Skeletal muscle tissue (tissue), 4 donors: Measurements from ENCODE around the gene ARFGAP2. TPM values are rescaled to one million over a fixed set of nuclear protein-coding genes. Genes with fewer than 3 reads are reported as not detected.

ENCODE experiments used
- H3K27ac ChIP-seq: one replicate; pipeline ENCODE4 v1.7.0; 2013; ENCODE audit warnings: mild to moderate bottlenecking, low read depth, low read length, inconsistent platforms
- H3K27me3 ChIP-seq, 3 donors: one replicate each; pipeline ENCODE4 v1.7.0; 2013; ENCODE audit warnings: low read length in 3 of 3; ENCODE audit not compliant: control insufficient read depth in 3 of 3, insufficient read depth in 3 of 3
- H3K36me3 ChIP-seq, 3 donors: one replicate each; pipeline ENCODE4 v1.7.0; 2013; ENCODE audit warnings: low read length in 3 of 3; ENCODE audit not compliant: control insufficient read depth in 3 of 3, insufficient read depth in 3 of 3
- H3K4me1 ChIP-seq, 3 donors: one replicate each; pipeline ENCODE4 v1.7.0; 2013; ENCODE audit warnings: low read length in 3 of 3, mild to moderate bottlenecking in 3 of 3; ENCODE audit not compliant: control insufficient read depth in 3 of 3, insufficient read depth in 3 of 3
- H3K4me3 ChIP-seq, 3 donors: one replicate each; pipeline ENCODE4 v1.7.0; 2013; ENCODE audit warnings: low read length in 3 of 3
- H3K9ac ChIP-seq, 3 donors: one replicate each; pipeline ENCODE4 v1.7.0; 2013; ENCODE audit warnings: low read length in 3 of 3, mild to moderate bottlenecking in 3 of 3, moderate library complexity in 2 of 3, low read depth in 1 of 3
- H3K9me3 ChIP-seq, 3 donors: one replicate each; pipeline ENCODE4 v1.7.0; 2013; ENCODE audit warnings: low read length in 3 of 3; ENCODE audit not compliant: control insufficient read depth in 3 of 3
- total RNA-seq: library from RNA; depleted of rRNA; stranded (reverse); fragments of >200 nt; gene quantifications from one replicate; pipeline ENCODE4 v1.2.3, GENCODE V29; 2014
- donor health status: Osteomylitis.

The ARFGAP2 gene
- total RNA-seq, 1 donor from 2014 or later = 105 TPM

DNA sequence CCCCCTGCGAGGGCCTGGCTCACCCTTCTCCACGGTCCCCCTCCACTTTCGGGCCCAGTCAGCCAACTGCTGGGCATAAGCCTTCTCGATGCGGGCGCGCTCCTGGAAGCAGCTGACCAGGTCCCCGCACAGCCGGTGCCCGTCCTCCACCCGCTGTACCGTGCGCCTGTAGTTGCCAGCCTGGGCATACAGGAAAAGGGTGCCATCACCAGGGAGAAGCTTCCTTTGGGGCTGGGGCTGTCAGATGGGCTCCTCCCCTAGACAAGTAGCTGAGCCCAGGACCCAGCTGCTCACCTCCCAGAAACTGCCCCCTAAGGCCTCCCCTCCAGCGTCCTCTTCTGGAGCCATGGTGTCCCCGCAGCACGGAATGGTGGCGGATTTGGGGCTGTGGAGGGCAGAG lies 5.7 kb upstream of the ARFGAP2 start:
- Histone ChIP-seq H3K27me3 (no peaks in the 10 kb centered on the region), H3K4me3 (peak overlapping the region; percentile 70 to 83 (median 82)), H3K9me3 (no peaks in the 10 kb centered on the region), H3K4me1 (peaks cover 71 to 84% (median 72%) of the 10 kb centered on the region in 3 donors), H3K9ac (peak overlapping the region; percentile 87 to 100 (median 93)), H3K27ac (peak overlapping the region; percentile 99), H3K36me3 (peaks cover 36 to 53% (median 39%) of the 10 kb centered on the region in 3 donors)

DNA sequence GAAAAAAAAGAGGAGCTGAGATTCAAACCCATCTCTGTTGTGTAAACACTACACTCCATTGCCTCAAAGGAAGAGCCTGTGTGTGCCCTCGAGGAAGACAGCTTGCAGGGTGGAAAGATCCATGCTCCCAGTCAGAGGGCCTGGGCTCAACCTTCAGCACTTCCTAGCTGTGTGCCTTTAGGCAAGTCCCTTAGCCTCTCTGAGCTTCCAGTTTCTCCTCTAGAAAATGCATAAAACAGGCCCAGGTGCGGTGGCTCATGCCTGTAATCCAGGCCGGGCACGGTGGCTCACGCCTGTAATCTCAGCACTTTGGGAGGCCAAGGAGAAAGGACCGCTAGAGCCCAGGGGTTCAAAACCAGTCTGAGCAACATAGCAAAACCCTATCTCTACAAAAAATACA lies 4.6 kb upstream of the ARFGAP2 start:
- Histone ChIP-seq H3K4me3 (peak overlapping the region; percentile 70 to 83 (median 82)), H3K27me3 (no peaks in the 10 kb centered on the region), H3K9ac (peak overlapping the region in 2 of 3 donors; percentile 93 to 100), H3K9me3 (no peaks in the 10 kb centered on the region), H3K27ac (peak overlapping the region; percentile 99), H3K4me1 (peaks cover 69 to 85% (median 70%) of the 10 kb centered on the region in 3 donors), H3K36me3 (peaks cover 37 to 57% (median 39%) of the 10 kb centered on the region in 3 donors)

DNA sequence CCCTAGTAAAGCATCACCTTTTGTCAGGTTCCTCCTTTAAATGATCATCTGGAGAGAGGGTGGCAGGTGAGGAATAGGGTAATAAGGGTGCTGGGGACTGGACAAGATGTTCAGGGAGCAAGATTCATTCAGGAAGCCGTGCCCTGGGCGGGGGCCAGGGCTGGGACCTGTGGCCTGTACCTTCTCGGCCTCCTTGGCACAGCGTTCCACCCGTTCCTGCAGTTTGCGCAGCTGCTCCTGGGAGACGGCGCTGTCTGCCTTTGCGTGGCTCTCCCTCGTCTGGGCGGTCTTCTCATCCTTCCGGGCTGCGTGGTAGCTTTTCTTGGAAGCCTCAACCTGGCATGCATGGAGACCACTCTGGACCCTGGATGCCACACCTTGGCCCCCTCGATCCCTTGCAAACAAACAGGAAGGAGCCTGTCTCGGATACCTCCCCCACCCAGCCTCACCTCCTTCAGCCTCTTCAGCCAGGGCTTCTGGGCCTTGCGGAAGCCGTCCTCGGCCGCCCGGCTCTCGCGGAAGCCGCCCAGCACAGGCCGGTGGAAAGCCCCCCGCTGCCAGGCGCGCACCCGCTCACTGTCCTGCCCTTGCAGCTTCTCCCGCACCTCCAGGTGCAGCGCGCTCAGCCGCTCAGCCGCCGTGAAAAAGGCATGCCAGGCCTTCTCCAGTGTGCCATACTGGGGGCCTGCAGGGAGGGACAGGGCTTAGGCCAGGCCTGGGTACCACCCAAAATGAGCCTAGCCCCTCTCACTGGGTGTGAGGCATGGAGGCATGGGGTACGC lies 3.5 kb upstream of the ARFGAP2 start:
- H3K27ac ChIP-seq = peak overlapping the region; percentile 99
- H3K4me3 ChIP-seq = peak overlapping the region in 2 of 3 donors; percentile 22 to 68
- H3K9me3 ChIP-seq = no peaks in the 10 kb centered on the region
- peaks cover 80 to 91% (median 80%) of the 10 kb centered on the region in 3 donors for H3K4me1 ChIP-seq
- no peaks in the 10 kb centered on the region for H3K27me3 ChIP-seq
- peak overlapping the region in 2 of 3 donors; percentile 93 to 100 for H3K9ac ChIP-seq
- peaks cover 45 to 67% (median 47%) of the 10 kb centered on the region in 3 donors for H3K36me3 ChIP-seq

DNA sequence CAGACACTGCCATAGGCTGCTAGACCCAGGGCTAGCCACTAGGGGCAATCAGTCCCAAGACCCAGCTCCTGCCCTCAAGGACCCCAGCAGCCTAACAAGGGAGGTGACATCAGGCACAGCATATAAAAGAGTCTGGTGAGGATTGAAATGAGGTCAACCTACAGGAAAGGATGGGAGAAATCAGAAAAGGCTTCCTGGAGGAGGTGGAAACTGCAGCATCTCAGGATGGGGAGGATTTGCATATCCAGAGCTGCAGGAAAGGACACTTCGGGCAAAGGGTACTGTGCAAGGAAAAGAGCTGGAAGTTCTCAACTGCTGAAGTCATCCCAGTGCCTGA lies 2.9 kb upstream of the ARFGAP2 start:
- H3K4me1 ChIP-seq = peaks cover 82 to 91% (median 82%) of the 10 kb centered on the region in 3 donors
- H3K9ac ChIP-seq = peak overlapping the region; percentile 1 to 100 (median 45)
- H3K4me3 ChIP-seq = peak overlapping the region in 2 of 3 donors; percentile 22 to 45
- H3K36me3 ChIP-seq = peaks cover 51 to 70% (median 52%) of the 10 kb centered on the region in 3 donors
- H3K27me3 ChIP-seq = no peaks in the 10 kb centered on the region
- peak overlapping the region; percentile 99 for H3K27ac ChIP-seq
- H3K9me3 ChIP-seq = no peaks in the 10 kb centered on the region

DNA sequence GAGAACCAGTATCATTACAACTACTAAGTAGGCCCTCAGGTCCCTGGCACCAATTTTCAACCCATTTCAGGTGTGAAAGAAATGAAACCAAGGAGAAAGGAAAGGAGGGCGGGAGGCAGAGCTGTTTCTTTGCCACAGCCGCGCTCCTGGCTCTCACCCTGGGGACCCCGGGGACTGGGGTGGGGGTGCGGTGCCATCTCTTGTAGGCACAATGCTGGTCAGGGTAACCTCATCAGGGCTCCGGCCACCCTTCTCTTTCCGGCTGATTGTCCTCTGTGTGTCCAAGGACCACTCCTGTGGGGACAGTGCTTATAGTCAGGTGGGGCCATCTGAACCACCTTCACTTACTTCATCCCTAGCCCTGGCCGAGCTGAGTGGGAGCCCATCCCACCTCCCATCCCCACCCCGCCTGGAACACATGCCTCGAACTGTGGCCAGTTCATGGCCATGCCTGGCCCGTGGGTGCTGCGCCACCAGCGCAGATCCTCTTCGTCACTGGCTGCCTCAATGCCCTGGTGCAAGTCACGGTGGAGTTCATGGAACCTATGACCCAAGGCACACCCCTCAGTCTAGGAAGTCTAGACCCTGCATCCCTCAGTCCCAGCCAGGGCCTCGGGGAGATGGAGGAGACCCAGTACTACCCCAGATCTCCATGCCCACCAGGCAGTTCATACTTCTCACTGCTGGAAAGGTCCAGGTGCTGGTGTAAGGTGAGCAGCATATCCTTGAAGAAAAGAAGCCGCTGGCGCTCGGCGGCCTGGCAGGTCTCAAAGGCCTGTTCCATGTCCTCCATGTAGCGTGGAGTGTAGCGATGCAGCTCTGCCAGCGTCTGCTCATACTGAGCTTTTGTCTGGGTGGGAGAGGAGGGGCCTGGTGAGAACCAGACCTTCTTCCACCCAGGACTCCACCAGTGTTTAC lies 2.3 kb upstream of the ARFGAP2 start:
- H3K4me1 ChIP-seq = peaks cover 77 to 87% (median 81%) of the 10 kb centered on the region in 3 donors
- no peaks in the 10 kb centered on the region for H3K9me3 ChIP-seq
- peak overlapping the region in 1 of 3 donors; percentile 49 for H3K4me3 ChIP-seq
- H3K9ac ChIP-seq = peak overlapping the region; percentile 23 to 100 (median 45)
- H3K27me3 ChIP-seq = no peaks in the 10 kb centered on the region
- H3K27ac ChIP-seq = peak overlapping the region; percentile 99
- peaks cover 52 to 66% (median 53%) of the 10 kb centered on the region in 3 donors for H3K36me3 ChIP-seq

DNA sequence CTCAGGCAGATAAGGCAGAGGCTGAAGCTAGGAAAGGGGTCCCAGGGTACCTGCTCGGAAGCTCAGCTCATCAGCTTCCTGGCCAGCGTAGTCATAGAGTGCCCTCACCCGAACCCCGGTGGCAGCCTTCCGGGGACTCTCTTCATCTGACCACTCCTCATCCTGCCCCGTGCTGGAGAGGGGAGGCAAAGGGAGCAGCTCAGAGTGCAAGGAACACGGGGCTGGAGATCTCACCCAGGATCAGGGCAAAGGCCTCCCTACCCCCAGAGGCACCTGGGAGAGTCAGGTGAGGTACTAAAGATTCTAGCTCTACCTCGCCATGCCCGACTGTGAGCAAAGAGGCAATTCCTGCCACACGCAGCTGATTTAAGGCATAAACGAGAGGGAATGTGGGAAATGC lies 1.6 kb upstream of the ARFGAP2 start:
- H3K27me3 ChIP-seq = no peaks in the 10 kb centered on the region

DNA sequence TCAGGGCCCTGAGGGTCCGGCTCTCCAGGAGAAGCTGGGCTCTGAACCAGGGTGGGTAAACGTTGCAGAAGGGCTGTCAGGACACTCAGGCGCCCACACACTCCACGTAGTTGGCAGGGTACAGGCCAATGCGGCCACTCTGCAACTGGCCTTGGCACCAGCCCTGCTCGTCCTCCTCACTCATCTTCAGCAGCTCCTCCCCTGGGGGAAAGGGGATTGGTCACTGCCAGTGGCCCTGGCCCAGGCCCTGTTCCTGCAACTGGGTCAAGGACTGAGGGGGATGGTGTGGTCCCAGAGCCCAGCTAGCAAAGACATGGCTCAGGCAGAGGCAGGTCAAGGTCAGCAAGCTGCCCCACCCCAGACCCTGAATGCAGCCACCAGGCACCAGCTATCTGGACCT lies 1.2 kb upstream of the ARFGAP2 start:
- H3K9me3 ChIP-seq = no peaks in the 10 kb centered on the region
- no peaks in the 10 kb centered on the region for H3K27me3 ChIP-seq
- H3K4me3 ChIP-seq = peak overlapping the region; percentile 12 to 78 (median 69)
- H3K36me3 ChIP-seq = peaks cover 63 to 76% (median 65%) of the 10 kb centered on the region in 3 donors
- peak overlapping the region; percentile 99 for H3K27ac ChIP-seq
- peak overlapping the region; percentile 78 to 100 (median 87) for H3K9ac ChIP-seq
- H3K4me1 ChIP-seq = peaks cover 82 to 91% (median 84%) of the 10 kb centered on the region in 3 donors

More for the DNA sequence above, 1.6 kb upstream of the ARFGAP2 start:
- peaks cover 58 to 71% (median 60%) of the 10 kb centered on the region in 3 donors for H3K36me3 ChIP-seq
- H3K9me3 ChIP-seq = no peaks in the 10 kb centered on the region
- peak overlapping the region; percentile 99 for H3K27ac ChIP-seq
- H3K4me1 ChIP-seq = peaks cover 79 to 88% (median 82%) of the 10 kb centered on the region in 3 donors
- peak overlapping the region in 1 of 3 donors; percentile 78 for H3K4me3 ChIP-seq
- peak overlapping the region; percentile 78 to 100 (median 87) for H3K9ac ChIP-seq

DNA sequence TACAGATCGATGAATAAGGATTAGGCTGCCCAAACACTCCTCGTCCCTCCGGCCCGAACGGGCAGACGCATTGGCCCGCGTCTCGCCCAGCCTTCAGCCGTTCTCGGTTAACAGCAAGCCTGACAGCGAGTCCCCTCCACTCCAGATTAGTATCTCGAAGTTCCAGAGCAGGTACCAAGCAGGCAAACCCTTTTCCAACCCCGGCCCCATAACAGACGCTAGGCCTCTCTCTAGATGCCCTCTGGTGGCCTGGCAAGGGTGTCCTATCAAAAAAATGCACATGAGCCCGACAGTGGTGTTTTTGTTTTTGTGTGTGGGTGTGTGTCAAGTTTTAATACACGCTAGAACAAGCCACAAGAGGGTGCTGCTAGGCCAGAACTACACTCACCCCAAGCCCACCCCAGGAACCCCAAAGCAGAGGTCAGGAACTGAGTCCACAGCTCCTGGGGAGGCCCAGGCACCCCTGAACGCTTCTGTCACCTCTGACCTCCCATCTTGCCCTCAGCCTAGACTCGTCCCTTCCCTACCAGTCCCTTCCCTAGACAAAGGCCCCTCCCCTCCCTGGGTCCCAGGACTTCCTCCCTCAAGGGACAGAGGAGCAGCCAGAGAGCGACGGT lies 658 bp upstream of the ARFGAP2 start:
- Histone ChIP-seq H3K27me3 (no peaks in the 10 kb centered on the region), H3K4me3 (peak overlapping the region; percentile 69 to 78 (median 78)), H3K9me3 (no peaks in the 10 kb centered on the region), H3K27ac (peak overlapping the region; percentile 99), H3K4me1 (peaks cover 84 to 91% (median 86%) of the 10 kb centered on the region in 3 donors), H3K9ac (peak overlapping the region; percentile 78 to 100 (median 87)), H3K36me3 (peaks cover 68 to 77% (median 70%) of the 10 kb centered on the region in 3 donors)

DNA sequence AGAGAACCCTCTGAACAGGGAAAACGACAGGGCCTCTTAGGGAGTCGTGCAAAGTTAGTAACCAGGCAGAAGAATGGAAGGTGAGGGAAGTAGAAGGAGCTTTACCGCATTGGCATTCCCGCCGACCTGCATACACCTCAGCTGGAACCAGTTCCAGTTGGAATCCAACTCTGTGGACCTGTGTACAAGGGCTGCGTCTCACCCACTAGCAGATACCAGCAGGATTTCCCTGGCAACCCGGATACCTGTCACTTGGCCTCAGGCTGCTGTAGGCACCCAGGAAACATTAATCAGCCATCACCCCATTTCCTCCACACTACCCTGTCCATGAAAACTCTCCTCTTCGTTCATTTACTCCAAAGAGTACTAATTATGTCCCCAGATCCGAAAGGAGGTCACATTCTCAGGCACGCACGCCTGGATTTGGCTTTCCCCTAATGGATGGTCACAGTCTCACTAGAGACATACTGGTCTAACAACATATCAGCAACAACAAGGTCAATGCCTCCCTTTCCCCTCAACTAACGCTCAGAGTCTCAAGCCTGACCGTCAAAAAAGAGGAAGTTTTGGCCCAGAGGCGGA lies 842 bp downstream of the ARFGAP2 start:
- no peaks in the 10 kb centered on the region for H3K27me3 ChIP-seq
- peaks cover 77 to 88% (median 81%) of the 10 kb centered on the region in 3 donors for H3K4me1 ChIP-seq
- H3K9ac ChIP-seq = peak overlapping the region; percentile 97 to 99 (median 98)
- no peaks in the 10 kb centered on the region for H3K9me3 ChIP-seq
- H3K36me3 ChIP-seq = peaks cover 78 to 83% (median 79%) of the 10 kb centered on the region in 3 donors
- peak overlapping the region; percentile 96 to 98 (median 97) for H3K4me3 ChIP-seq
- H3K27ac ChIP-seq = peak overlapping the region; percentile 99
